Lung (tissue), 12 donors: ENCODE data around the gene FBN1. TPM values are rescaled to one million over a fixed set of nuclear protein-coding genes. Genes with fewer than 3 reads are reported as not detected.

Experiments
- ATAC-seq: fragments of 200-7000 bp; cut with Tn5 transposase; one replicate; pipeline ENCODE4 v1.9.1; 2020; ENCODE audit warnings: moderate number of reproducible peaks; ENCODE audit not compliant: insufficient read depth, low FRiP score
- DNase-seq, 3 donors: peaks; one replicate each; pipeline ENCODE4 v3.0.0-alpha.2; 2013 to 2017
- H3K27ac ChIP-seq, 2 donors: one replicate each; pipeline ENCODE4 v1.5.1; 2013; ENCODE audit warnings: mild to moderate bottlenecking in 2 of 2, moderate library complexity in 2 of 2, control low read depth in 1 of 2, inconsistent platforms in 1 of 2, low read depth in 1 of 2, low read length in 1 of 2
- H3K27me3 ChIP-seq, 3 donors: one replicate each; pipeline ENCODE4 v1.5.1; 2013; ENCODE audit warnings: low read length in 2 of 3; ENCODE audit not compliant: control insufficient read depth in 3 of 3, insufficient read depth in 3 of 3
- H3K36me3 ChIP-seq, 4 donors: one replicate each; pipeline ENCODE4 v1.5.1; 2013; ENCODE audit warnings: low read length in 4 of 4, mild to moderate bottlenecking in 1 of 4, moderate library complexity in 1 of 4; ENCODE audit not compliant: control insufficient read depth in 4 of 4, insufficient read depth in 4 of 4
- H3K4me1 ChIP-seq, 5 donors: one replicate each; pipeline ENCODE4 v1.5.1; 2013; ENCODE audit warnings: low read length in 5 of 5, mild to moderate bottlenecking in 2 of 5, moderate library complexity in 1 of 5; ENCODE audit not compliant: control insufficient read depth in 5 of 5, insufficient read depth in 5 of 5
- H3K4me3 ChIP-seq: one replicate; pipeline ENCODE4 v1.5.1; 2013; ENCODE audit warnings: mild to moderate bottlenecking, control low read depth, moderate library complexity
- H3K9ac ChIP-seq, 2 donors: one replicate each; pipeline ENCODE4 v1.5.1; 2013; ENCODE audit warnings: low read length in 2 of 2, control low read depth in 1 of 2; ENCODE audit not compliant: insufficient read depth in 1 of 2
- H3K9me3 ChIP-seq, 4 donors: one replicate each; pipeline ENCODE4 v1.5.1; 2013; ENCODE audit warnings: low read length in 3 of 4, mild to moderate bottlenecking in 1 of 4, moderate library complexity in 1 of 4; ENCODE audit not compliant: control insufficient read depth in 4 of 4, insufficient read depth in 3 of 4
- CTCF ChIP-seq: IDR thresholded peaks from 2 replicates; pipeline ENCODE4 v1.5.1; 2012; ENCODE audit warnings: mild to moderate bottlenecking; ENCODE audit errors: control extremely low read depth, extremely low read depth
- WGBS, 2 donors: extraction: QIAGEN DNeasy Blood & Tissue Kit; methylation state at CpG; one replicate each; pipeline ENCODE4 v1.1.7; 2013; 5-methylcytosine and 5-hydroxymethylcytosine counted together
- polyA plus RNA-seq, 2 donors: library from polyadenylated mRNA; stranded (reverse); fragments of 200-250 nt; gene quantifications; one replicate each; pipeline ENCODE4 v1.2.1, GENCODE V29; 2013
- total RNA-seq, 2 donors: library from RNA; depleted of rRNA in 1 of 2; stranded (reverse); fragments of >200 nt in 1 of 2; gene quantifications; one replicate each; pipeline ENCODE4 v1.2.1, GENCODE V29; 2014 to 2021
- donor health status: control.
- donor health status: control.
- donor health status: Bipolar disorder and iron deficiency.
- donor health status: healthy.
- donor health status: DM: yes; HTN: yes; CAD: no.

Gene FBN1
- total and polyA plus RNA-seq, 4 donors, result 6.0 to 170 (median 60.8) TPM

DNA sequence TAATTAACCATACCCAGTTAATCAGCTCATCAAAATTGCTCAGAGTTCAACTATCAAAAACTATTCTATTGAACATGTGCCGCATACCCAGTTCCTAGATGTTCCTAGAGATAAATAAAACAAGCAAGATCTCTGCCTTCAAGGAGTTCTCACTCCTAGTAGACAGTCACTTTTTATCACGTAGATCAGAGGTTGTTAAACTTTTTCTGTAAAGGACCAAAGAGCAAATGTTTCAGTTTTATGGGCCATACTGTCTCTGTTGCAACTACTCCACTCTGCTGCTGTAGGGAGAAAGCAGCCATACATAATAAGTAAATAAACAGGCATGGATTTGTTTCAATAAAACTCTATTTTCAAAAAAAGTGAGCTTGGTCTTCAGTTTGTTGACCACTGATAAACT, 7.9 kb downstream of the FBN1 start:
- Histone ChIP-seq H3K36me3 (peaks cover 0 to 9% (median 1%) of the 10 kb centered on the region in 4 donors), H3K4me1 (peaks cover 0 to 6% (median 3%) of the 10 kb centered on the region in 5 donors), H3K9me3 (no peaks in the 10 kb centered on the region), H3K27me3 (no peaks in the 10 kb centered on the region), H3K27ac (no peak overlapping the region), H3K9ac (no peak overlapping the region), H3K4me3 (no peak overlapping the region)
- no peak for TF ChIP-seq CTCF
- DNase-seq, result no peak
- WGBS, 2 donors, result 93 to 96% methylated on average over 2 of the region's 2 CpGs
- ATAC-seq, result no peak

- ATAC-seq, result no peak
- Histone ChIP-seq H3K4me1 (peaks cover 0 to 12% (median 5%) of the 10 kb centered on the region in 5 donors), H3K9ac (no peak overlapping the region), H3K27ac (no peak overlapping the region), H3K27me3 (no peaks in the 10 kb centered on the region), H3K9me3 (no peaks in the 10 kb centered on the region), H3K4me3 (no peak overlapping the region), H3K36me3 (peaks cover 0 to 6% (median 1%) of the 10 kb centered on the region in 4 donors)
- no peak for TF ChIP-seq CTCF
- WGBS, 2 donors, result 87 to 90% methylated on average over 5 of the region's 5 CpGs
- DNase-seq, result no peak
Observed at GRCh38 chr15:48636511-48636910, 9.0 kb downstream of the FBN1 start.

- H3K9me3 ChIP-seq, result no peaks in the 10 kb centered on the region
- H3K4me1 ChIP-seq, result peaks cover 0 to 21% (median 5%) of the 10 kb centered on the region in 5 donors
- H3K36me3 ChIP-seq, result peaks cover 0 to 3% (median 0%) of the 10 kb centered on the region in 4 donors
- TF ChIP-seq CTCF, result no peak
- WGBS, 2 donors, result 94 to 98% methylated on average over 2 of the region's 2 CpGs
- no peak overlapping the region for H3K4me3 ChIP-seq
- H3K27ac ChIP-seq, result no peak overlapping the region
- no peaks in the 10 kb centered on the region for H3K27me3 ChIP-seq
- DNase-seq (no peak), ATAC-seq (no peak)
- no peak overlapping the region for H3K9ac ChIP-seq
Observed at GRCh38 chr15:48634893-48635292, 10.6 kb downstream of the FBN1 start.

- H3K27me3 ChIP-seq, result no peaks in the 10 kb centered on the region
- WGBS, 2 donors, result 81 to 91% methylated on average over 3 of the region's 3 CpGs
- H3K9me3 ChIP-seq, result no peaks in the 10 kb centered on the region
- no peak overlapping the region for H3K27ac ChIP-seq
- ATAC-seq, result no peak
- no peak for DNase-seq
- peaks cover 0 to 3% (median 0%) of the 10 kb centered on the region in 4 donors for H3K36me3 ChIP-seq
- peaks cover 0 to 21% (median 7%) of the 10 kb centered on the region in 5 donors for H3K4me1 ChIP-seq
- no peak overlapping the region for H3K4me3 ChIP-seq
- no peak for TF ChIP-seq CTCF
- H3K9ac ChIP-seq, result no peak overlapping the region
Observed at GRCh38 chr15:48634096-48634495, 11.4 kb downstream of the FBN1 start.
